NCI-H2081 (cell line): ENCODE data around the gene EPB41L4A.
"Not testable (repeated sequence)": the region's sequence is repeated elsewhere in the genome, so short reads cannot be mapped to it uniquely, and the experiment has no call there.

ENCODE experiments used
- DNase-seq, 2 experiments: peaks; one replicate each; lab custom pipeline; 2025; lab: John Stamatoyannopoulos, UW

Gene EPB41L4A

DNA sequence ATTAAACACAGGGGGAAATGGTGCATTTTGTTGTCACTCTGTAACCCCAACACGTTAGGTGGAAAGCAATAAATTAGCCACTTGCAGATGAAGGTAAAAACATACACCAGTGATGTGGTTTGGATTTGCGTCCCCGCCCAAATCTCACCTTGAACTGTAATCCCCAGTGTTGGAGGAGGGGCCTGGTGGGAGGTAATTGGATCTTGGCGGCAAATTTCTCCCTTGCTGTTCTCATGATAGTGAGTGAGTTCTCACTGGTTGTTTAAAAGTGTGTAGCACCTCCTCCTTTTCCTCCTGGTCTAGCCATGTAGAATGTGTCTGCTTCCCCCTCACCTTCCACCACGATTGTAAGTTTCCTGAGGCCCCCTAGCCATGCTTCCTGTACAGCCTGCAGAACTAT lies 17.2 kb downstream of the EPB41L4A start:
- no peak for DNase-seq

DNA sequence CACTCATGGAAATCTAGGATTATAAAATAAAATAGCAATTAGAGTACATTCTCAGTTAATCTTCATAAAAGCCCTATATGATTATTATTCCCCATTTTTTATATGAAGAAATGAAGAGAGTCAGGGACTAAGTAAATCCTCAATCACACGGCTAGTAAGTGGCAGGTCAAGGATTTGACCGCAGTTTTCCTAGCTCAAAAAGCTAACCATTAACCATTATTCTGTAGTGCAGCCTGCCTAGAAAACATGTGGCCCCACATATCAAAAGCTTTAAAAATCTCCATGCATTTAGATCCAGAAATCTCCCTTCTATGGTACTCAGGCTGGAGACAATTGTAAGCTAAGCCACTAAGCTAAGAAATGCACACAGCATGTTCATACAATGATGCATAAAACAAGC lies 21.4 kb downstream of the EPB41L4A start:
- no peak for DNase-seq

DNA sequence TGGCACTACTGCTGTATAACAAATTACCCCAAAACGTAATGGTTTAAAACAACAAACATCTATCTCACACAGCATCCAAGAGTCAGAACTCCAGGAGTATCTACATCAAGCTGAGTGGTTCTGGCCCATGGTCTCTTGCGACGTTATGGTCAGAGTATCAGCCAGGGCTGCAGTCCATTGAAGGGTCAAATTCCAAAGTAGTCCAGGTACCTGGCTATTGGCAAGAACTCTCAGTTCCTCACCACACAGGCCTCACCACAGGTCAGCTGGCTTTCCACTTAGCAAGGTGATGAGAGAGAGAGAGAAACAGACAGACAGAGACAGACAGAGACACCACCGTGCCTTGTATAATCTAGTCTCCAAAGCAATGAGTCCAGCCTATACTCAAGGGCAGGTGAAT lies 22.6 kb downstream of the EPB41L4A start:
- DNase-seq = no peak

DNA sequence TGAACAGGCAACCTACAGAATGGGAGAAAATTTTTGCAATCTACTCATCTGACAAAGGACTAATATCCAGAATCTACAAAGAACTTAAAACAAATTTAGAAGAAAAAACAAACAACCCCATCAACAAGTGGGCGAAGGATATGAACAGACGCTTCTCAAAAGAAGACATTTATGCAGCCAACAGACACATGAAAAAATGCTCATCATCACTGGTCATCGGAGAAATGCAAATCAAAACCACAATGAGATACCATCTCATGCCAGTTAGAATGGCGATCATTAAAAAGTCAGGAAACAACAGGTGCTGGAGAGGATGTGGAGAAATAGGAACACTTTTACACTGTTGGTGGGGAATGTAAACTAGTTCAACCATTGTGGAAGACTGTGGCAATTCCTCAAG lies 23.8 kb downstream of the EPB41L4A start:
- DNase-seq = not testable (repeated sequence)

DNA sequence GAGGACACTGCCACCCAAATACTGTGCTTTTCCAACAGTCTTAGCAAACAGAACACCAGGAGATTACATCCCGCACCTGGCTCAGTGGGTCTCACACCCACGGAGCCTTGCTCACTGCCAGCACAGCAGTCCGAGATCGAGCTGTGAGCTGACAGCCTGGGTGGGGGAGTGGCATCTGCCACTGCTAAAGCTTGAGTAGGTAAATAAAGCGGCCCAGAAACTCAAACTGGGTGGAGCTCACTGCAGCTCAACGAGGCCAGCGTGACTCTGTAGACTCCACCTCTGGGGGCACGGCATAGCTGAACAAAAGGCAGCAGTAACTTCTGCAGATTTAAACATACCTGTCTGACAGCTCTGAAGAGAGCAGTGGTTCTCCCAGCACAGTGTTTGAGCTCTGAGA lies 28.8 kb downstream of the EPB41L4A start:
- peak in 1 of 2 experiments; percentile 27 for DNase-seq

DNA sequence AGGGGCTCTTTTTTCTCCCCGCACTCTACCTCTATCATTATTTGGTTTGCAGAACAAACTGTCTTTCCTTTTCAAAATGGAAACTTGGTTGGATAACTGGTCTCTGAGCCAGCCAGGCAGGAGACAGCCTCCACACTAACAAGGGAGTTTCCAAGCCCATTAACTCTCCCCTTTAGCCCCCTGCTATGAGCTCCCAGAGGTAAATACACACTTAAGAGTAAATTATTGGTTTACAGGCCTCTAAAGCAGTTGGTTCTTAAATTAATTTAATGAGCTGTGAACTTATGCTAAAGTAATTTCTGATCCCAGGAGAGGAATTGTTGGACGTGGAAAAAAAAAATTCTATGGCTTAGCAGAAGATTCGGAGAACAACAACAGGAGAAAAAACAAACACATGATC lies 30.3 kb downstream of the EPB41L4A start:
- peak; percentile 52 to 85 for DNase-seq

DNA sequence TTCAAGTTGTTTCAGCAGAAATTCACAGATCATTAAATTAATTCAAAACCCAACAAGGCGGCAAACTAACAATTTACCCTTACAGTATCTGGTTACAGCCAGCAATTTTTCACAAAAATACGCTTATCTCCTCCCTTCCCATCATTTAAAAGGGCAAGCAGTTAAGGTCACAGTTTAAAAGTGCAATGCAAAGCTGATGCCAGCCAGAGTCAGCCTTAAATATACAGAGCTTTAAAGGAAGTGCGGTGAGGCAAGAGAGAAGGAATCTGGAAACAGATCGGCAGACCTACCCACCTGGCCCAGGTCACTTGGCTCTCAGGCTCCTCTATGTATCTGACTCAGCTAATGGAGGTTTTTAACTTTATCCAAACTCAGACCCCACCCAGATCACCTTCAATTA lies 31.0 kb downstream of the EPB41L4A start:
- peak in 1 of 2 experiments; percentile 13 for DNase-seq

DNA sequence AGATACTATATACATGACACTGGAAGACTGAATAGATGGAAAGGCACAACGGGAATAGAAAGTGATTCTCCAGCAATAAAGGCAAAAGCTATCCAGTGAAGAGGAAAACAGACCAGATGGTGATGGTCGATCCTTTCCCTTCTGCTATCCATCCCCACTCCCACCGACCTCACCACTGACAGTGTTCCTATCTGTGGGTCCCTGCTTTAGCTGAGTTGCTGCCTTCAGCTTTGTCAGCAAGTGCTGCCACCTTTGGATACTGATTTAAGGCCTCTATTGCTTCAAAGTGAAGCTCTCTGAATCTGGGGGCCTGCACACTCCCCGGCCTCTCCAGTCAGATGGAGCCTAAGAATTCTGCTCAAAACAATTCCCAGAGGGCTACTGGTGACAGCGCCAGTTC lies 32.3 kb downstream of the EPB41L4A start:
- DNase-seq = no peak

DNA sequence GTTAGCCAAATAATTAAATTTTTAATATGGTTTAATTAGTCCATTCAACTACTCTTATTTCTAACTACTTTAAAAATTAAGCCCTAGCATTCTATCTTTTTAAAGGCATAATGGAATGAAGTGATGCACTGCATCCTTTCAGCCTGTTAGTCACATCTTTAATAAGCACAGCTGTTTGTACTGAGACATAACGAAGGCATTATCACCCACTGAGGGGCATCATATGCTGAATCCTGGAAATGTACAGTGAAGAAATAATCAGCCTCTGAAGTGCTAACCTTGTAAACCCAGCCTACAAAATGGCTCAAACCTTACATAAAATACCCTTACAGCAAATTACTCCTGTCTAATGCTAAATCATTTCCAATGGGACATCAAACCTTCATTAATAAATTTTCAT lies 33.1 kb downstream of the EPB41L4A start:
- no peak for DNase-seq

DNA sequence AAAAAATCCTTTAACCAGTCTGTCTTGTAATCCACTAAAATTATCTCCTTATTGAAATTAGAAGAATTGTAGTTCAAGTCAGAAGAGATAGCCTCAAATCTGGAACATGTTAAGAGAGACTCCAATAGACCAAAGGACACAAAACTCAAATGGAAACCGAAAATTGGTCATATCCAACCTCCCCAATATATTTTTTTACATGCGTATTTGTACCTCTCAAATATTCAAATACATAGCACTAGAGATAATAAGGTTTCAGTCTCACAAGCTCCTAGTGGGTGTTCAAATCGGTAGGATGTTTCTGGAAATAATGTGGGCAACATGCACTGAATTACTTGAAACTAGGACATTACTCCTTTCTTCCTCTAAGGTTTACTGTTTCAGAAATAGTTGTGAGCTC lies 33.5 kb downstream of the EPB41L4A start:
- no peak for DNase-seq

DNA sequence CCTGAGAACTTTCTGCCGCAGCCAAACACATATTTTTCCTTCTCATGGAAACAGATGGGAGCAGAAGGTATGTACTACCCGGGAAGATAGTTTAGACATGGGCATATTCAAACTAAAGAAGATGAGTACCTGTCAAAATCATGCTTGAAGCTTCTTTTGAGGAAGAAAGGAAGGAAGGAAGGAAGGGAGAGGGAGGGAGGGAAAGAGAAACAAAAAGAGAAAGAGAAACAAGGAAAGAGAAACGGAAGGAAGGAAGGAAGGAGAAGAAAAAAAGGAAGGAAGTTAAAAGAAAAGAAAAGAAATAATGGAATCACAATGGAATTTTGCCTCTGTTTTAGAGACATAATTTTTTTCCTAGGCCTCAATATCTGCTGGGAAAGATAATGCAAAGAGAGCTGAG lies 34.6 kb downstream of the EPB41L4A start:
- DNase-seq = no peak

DNA sequence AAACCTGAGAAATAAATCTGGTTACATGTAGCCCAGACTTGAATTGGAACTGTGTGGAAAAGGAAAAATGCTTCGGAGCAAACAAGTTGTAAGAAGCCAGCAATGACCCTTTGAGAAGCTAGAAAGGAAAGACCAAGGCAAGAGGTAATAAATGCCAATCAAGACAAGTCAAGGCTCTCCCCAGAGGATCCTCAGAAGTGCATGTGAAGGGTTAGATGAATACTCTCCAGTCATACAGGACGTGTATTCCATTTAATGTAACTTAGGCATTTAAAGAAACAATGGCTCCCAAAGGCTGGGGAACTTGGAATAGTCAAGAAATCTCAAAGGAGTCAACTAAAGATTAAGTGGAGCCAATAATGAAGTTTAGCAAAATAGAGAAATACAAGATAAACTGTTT lies 36.2 kb downstream of the EPB41L4A start:
- no peak for DNase-seq

DNA sequence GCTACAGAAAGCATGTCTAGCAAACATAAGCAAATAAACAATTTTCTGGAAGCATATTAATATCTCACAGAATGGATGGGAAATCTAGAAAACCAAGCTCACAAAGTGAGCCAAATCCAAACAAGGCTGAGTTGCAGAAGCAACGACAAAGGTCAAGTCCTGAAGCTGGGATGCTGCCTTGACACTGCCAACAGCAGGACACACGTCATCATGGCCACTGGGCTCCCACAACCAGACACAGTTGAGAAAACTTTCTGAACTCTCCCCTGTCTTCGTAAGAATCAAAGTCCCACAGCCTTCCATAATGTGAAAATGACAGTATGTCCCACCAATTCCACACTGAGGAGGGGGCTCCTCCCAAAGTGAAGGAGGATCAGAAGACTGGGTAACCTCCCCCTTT lies 37.6 kb downstream of the EPB41L4A start:
- no peak for DNase-seq

DNA sequence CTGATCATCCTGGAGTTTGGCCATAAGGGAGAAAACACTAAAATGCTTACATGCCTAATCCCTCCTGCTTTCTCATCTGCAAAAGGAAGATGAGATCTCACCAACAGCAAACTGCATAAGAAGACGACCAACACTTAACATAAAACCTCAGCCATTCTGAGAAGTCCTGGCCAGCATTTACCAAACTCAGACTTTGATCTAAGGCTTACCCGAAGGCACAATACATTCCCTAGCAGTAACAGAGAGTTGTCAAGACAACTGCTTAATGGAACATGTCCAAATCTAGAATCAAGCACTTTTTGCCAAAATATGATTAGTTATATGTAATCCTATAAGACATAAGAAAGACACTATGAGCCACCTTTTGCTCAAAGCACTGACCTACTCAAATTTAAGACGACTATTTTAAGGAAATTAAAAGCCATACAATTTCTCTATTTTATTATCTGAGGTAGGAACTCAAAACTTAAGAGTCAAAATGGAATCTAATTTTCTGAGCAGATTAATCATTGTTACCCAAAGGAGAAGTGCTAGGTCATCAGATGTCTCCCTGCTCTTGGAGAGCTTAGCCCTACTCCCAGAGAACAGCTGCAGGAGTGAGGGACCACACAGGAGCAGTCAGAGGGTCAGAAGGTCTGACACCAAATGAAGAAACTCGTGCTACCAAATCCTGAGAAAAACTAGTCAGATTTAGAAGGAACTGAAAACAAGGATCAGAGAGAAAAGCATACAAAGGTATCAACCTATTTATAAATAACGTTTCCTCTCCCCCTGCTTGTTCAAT lies 39.3 kb downstream of the EPB41L4A start:
- no peak for DNase-seq

DNA sequence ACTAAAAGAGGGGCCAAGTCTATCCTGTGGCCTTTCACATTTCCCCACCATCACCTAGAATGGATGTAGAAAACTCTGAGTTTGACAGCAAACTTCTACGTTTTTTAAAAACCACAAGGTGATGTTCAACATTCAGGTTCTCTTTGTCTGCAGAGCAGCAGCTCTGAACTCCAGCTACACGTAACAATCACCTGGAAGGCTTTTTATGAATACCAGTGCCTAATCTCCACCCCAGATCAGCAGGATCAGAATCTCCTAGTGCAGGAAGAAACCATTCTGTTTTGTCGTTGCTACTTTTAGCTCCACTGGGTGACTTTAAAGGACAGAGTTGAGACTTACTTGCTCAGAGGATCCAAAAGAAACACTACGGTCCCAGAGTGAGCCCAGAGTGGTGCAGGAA lies 44.3 kb downstream of the EPB41L4A start:
- DNase-seq = no peak

DNA sequence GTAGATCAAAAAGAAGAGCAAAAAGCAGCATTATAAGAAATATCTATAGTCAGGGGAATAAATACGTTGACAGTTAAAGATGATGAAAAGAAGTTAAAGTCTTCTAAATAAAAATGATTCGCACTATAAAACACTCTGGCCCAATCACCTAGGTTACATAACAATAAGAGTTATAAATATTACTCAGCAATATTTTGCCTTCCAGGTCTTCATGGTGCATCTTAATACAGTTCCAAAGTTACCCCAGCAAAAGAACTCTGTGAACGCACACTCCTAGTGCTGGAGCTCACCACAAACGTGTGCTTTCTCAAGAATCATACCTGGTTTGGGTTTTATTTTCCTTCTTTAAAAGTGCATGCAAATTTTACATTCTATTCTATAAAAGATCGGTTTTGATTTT lies 44.7 kb downstream of the EPB41L4A start:
- DNase-seq = no peak

DNA sequence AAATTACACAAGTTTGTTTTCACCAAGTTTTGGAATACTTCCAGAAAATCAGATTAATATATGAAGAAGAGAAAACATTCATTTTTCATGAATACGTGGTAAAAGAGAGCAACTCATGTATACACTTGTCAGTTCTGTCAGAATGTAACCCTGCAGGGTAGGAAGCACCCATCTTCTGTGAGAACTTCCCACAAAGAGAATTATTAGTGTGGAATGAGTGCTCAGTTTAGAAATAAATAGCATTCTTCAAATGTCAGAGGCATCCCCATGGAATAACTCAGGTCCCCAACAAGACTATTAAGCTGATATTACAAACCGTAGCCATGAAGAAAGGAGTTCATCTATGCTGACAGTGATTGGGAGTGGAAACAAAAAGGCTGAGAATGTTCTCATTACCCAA lies 45.2 kb downstream of the EPB41L4A start:
- DNase-seq = no peak

DNA sequence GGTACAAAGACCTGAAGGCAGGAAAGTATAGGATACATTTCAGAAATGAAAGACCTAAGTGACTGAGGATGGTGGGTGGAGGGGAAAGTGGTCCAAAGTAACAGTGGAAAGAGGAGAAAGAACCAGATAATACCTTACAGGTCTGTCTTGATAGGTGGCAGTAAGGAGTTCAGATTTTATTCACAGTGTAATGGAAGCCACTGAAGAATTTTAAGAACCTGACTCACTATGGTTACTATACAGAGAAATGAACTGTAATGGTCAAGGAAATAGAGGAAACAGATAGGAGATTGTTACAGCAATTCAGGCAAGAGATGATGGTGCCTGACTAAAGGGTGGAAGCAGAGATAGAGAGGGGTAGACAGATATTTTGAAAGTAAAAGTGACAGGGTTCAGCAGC lies 46.5 kb downstream of the EPB41L4A start:
- DNase-seq = no peak

DNA sequence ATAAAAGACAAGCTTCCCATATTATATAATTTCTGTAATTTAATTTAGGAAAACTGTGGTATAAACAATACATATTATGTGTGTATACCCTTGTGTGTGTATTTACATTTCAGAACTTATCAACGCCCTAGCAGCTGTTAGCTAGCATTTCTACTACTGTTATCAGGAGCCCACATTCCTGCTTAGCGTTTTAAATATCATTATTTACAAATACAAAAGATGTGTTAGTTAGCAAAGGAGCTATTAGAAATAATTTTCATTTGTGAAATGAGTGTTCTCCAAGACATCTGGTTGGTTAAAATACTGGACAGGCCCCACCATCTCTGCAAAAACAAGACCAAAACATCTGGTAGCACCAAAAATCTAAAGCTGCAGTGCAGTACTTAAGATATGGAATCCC lies 48.0 kb downstream of the EPB41L4A start:
- no peak for DNase-seq

DNA sequence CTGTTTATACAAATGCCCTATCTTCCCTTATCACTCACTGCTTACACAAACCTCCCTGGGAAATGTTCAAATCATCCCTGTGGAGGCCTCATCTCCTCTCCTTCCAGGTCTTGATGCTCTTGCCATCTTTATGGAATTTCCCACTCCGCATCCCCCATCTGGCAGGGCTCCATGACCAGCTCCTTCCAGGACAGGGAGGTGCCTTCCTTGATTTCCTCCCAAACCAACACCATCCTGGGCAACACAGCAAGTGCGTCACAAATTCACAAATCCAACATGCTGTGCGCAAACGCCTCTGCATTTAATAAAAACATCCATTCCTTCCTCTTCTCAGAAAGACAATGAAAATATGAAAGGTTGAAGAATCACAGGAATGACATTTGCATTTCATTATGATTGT lies 51.7 kb downstream of the EPB41L4A start:
- no peak for DNase-seq

DNA sequence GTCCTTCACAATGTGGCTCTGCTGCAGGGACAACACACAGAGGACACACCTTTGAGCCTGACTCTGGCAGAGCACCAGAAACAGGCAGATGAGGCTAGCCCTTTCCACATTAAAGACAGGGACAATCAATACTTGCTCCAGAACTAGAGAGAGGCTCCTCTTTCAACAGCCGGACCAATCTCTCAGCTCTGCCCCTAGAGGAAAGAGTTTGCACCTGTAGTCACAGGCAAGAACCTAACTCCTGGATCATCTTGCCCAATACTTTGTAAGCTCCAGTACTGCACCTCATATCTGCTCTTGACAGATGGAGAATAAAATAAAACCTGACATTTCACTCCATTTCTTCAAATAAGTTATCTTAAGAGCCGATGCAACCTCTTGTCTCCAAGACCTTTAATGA lies 52.1 kb downstream of the EPB41L4A start:
- no peak for DNase-seq

DNA sequence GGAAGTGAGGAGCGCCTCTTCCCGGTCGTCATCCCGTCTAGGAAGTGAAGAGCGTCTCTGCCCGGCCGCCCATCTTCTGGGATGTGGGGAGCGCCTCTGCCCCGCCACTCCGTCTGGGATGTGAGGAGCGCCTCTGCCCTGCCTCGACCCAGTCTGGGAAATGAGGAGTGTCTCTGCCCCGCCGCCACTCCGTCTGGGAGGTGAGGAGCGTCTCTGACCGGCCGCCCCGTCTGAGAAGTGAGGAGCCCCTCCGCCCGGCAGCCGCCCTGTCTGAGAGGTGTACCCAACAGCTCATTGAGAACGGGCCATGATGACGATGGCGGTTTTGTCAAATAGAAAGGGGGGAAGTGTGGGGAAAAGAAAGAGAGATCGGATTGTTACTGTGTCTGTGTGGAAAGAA lies 58.3 kb downstream of the EPB41L4A start:
- DNase-seq = not testable (repeated sequence)

DNA sequence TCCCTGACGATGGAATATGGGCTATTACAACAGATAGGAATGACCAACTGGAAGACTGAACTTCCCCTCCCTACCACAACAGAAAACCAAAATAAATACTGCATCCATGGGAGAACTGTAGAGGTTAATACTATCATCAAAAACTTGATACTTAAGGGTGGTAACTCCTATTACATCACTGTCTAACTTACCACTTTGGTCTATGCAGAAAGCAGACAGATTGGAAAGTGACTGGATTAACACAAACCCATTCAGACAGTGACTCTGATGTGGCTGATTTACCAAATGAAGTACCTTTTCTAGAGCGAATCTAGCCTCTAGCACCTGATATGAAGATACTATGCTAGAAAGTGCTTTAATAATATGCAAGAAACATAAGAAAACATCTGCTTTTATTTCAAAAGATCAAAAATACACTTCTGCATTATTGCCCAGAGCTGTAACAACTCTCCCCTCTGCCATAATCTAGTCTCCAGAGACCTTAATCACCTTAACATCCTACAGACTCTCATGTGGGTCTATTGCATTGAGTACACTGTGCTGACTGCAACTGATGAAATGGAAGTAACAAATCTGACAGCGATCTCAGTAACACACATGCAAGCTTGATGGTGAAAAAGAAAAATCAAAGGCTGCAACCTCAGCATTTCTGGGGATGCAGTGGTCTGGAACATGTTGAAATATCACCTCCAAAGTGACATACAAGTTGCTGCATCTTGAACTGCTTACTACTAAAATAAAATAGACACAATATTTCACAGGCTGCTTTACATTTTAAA lies 62.7 kb downstream of the EPB41L4A start:
- DNase-seq = no peak
